ENCODE results near the gene CNTROB. TPM values are rescaled to one million over a fixed set of nuclear protein-coding genes. Genes with fewer than 3 reads are reported as not detected.

Gene CNTROB
- total RNA-seq, 1 experiment from 2014 or later = 35.7 TPM

DNA sequence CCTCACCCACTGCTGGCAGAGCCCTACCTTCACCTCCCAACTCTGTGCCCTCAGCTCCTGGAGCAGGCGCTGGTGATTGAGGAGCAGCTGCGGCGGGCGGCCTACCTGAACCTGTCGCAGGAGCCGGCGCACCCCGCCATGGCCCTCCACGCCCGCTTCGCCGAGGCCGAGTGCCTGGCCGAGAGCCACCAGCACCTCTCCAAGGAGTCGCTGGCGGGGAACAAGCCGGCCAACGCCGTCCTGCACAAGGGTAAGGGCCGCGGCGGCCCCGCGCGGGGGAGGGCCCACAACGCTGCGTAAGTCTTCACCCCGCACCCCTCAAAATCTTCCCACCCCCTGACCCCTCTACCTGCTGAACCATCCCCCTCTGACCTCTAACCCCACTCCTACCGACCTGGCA is 22.9 kb upstream of the CNTROB start:
- DNase-seq (ENCODE audit: low read depth) = no peak

DNA sequence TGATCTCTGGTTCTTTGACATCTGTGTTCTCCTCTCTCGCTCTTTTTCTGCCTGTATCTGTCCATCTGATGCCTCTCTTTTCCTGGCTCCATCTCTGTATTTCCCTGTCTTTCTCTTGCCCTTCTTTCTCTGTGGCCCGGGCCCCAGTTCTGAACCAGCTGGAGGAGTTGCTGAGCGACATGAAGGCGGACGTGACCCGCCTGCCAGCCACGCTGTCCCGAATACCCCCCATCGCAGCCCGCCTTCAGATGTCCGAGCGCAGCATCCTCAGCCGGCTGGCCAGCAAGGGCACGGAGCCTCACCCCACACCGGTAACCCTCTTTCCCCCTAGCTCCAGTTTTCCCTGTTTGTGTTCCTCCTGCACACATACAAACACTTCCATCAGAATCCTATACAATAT is 21.7 kb upstream of the CNTROB start:
- DNase-seq (ENCODE audit: low read depth) = no peak

DNA sequence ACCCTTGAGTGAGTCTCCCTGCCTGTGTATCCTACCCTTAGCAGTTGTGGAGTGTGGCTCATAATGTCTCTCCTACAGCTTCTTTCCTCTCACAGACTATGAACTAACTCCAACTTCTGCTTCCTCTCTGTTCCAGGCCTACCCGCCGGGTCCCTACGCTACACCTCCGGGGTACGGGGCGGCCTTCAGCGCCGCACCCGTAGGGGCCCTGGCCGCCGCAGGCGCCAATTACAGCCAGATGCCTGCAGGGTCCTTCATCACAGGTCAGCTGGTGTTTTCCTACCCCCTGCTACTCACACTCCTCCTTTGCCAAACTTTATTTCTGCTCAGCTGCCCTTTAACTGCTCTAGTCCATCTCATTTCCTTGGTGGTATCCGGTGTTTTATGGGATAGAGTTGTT is 21.3 kb upstream of the CNTROB start:
- no peak for DNase-seq (ENCODE audit: low read depth)

DNA sequence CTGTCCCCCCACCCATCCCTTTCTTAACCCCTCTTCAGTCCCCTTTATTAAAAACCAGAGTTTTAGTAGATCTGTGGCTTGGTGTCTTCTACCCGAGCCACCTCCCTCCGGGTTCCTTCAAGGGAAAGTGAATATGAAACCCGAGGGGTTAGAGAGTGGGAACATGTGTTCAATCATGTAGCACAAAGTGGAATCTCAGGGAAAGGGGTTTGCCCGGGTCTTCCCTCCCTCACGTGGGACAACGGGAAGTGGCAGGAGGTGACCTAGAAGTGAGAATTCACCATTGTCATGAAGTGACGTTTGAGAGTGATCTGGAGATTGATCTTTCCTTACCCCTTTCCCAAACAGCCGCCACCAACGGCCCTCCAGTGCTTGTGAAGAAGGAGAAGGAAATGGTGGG is 20.9 kb upstream of the CNTROB start:
- no peak for DNase-seq (ENCODE audit: low read depth)

DNA sequence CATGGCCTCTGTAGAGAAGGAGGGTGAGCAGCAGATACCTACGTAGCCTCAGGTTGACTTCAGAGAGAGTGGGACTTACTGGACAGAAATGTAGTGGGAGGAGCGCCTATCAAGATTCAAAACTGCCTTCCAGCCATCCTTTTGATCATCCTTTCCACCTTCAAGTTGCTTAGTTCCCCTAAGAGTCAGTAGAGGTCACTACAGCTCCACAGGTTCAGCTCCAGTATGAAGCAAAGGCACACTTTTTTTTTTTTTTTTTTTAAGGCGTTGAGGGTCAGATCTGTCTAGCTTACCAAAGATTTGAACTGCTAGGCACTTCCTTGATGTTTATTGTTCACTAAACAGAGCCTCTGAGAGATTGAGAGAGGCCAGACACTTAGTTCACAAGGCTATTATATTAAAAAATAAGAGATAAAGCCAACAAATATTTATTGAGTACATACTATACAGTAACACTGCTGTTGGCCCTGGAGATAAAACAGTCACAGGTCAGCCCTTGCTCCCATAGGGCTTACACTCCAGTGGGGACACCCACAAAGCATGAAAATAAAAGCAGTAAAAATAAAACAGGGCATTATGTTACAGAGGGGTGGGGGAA is 19.0 kb upstream of the CNTROB start:
- DNase-seq (ENCODE audit: low read depth) = peak; percentile 74

DNA sequence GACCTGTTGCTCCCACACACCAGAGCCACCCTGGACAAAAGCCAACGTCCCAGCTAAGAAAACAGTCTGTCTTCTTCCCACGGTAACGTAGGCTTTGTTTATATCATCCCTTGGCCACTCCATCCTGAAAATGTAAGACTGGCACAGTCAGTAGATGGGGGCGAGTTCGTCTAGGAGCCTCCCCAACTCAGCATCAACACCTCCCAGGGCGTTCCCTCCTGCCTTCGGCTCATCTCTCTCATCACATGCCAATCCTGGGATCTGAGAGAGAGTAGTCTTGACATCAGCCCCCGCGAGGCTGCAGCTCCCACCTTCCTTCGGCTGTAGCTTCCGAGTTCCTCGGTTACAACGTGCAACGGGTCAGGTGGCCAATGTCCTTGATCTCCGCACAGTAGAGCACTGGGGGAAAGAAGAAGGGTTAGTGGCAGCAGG is 16.8 kb upstream of the CNTROB start:
- DNase-seq (ENCODE audit: low read depth) = no peak

DNA sequence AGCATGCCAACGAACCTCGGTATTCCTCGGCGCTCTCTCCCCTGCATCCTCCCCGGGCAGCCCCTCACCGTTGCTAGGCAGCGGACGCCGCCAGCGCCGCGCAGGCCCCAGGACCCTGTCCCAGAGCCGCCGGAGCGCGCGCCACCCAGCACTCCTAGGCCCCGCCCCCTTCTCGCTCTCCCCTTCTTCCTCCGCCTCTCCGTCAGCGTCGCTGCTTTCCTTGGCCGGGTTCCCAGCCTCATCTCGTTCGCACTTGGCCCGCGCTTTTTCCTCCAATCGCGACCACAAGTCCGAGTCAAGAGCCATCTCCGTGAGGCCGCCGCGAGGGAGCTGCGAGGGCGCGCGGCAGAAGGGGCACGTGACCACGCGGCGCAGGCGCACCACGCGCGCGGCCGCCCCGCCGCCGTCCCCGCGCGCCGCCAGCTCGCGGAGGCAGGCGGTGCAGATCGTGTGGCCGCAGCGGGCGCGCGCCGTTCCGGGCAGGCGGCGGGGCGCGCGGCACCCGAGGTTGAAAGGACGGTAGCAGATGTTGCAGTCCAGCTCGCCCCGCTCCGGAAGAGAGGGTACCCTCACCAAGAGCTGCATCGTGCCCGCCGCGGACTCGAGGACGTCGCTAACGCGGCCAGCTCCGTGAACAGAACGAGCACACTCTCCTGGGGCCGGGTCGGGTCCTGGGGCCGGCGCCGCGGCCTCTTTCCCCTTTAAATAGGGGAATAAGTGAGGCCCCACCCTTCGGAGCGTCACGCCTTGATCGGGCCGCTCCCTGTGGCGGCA is 16.2 kb upstream of the CNTROB start, which contains the start of gene RNF227:
RNF227 (minus strand) TSS at position 679 of the 774 bp plus-strand sequence; CDS start at position 585, 94 bp downstream.
- DNase-seq (ENCODE audit: low read depth) = peak; percentile 97

DNA sequence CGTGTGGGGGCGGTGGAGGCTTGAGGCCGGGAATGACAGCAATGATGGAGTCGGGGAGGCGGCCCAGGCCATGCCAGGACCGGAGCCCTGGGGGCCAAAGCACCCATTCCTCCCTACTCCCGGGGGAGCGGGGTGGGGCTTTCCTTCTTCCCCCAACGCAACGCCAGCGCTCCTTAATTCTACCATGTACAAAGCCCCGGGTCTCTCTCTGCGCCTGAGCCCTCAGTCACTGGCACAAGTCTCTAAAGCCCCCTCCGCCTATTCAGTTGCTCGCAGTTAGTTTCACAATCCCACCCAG is 15.7 kb upstream of the CNTROB start:
- DNase-seq (ENCODE audit: low read depth) = no peak

DNA sequence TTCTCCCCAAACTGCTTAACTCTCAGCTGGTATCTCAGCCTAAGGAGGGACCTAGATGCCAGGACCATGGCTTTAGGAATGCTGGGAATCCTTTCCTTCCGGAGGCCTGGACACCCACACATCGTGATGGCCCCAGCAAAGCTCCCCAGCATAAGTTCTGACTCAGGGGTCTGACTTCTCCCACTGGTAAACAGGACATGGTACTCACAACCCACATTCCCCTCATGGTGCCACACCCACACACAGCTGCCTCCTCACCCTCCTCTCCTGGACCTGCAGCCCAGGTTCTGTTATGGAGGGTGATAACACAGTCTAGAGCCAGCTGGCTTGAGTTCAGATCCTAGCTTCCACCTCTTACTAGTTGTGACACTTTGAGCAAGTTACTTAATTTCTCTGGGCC is 15.2 kb upstream of the CNTROB start:
- peak; percentile 60 for DNase-seq (ENCODE audit: low read depth)

DNA sequence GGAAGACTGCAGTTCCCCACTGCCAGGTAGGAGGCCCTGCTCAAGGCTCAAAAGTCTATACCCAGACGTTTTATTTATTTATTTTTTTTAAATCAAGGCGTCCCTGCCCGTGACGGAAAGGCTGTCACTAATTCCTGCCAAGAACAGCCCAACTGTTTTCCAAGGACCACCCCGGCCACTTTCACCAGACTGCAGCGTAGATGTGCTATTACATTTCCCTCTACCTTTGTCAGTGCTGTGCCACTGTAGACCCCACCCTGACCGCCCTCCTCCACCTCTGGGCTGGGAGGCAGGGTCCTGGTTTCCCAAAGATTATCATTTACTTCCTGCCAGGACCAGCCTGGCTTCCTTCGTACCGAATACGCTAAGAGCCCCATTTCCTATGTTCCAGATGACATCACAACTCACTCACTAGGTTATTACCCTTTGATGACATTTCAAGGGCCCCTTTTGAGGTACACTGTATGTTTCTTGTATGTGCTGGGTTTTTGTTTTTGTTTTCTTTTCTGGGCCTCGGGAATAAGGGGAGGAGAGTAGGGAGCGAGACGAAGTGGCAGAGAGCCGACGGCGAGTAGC is 9.6 kb upstream of the CNTROB start:
- no peak for DNase-seq (ENCODE audit: low read depth)

DNA sequence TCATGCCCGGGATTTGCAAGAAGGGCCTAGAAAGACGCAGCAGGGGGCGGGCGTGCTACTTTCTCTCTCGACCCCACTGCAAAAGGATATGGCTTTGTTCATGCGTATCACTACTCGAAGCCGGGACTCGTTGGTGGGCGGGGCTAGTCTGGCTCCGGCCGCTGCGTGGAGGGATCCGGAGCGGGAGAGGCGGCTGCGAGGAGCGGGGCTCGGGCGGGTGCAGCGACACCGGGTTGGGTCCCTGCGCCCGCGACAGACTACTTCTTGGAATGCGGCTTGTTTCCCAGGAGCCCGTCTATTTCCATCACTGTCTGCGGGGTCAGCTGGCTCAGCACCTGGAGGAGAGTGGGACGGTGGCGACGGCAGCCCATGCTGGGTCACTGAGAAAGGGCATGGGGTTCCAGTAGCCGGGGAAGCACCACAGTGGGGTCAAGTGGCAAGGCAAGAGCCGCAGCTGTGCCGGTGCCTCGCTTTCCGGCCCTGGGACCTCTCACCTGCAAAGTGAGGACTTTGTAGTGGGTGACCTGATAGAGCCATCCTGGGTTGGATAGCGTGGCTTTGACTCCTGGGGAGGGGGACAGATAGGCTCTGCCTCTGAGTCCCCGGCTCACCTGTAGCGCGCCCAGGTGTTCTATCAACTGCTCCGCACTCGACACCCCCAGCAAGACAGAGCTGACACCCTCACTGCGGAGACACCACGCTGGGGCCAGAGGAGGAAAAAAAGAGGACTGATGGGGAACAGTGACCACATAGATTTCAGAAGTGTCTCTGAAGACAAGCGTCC is 9.0 kb upstream of the CNTROB start:
- no peak for DNase-seq (ENCODE audit: low read depth)

DNA sequence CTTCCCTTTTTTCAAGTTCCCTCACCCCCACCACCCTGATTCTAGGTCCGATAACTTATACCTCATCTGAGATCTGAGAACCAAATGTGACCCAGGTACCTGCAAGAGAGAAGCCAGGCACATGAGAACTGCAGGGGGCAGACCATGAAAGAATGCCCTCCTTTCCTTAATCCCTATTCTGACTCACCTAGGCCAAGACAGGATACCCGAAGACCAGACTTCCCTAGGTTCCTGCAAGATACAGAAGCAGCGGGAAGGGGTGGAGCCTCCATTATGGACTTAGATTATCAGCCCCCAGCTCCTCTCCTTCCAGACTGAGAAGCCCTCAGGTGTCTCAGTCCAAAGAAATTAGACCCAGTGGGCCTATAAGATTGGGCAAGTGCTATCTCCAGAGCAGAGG is 4.4 kb upstream of the CNTROB start:
- no peak for DNase-seq (ENCODE audit: low read depth)

DNA sequence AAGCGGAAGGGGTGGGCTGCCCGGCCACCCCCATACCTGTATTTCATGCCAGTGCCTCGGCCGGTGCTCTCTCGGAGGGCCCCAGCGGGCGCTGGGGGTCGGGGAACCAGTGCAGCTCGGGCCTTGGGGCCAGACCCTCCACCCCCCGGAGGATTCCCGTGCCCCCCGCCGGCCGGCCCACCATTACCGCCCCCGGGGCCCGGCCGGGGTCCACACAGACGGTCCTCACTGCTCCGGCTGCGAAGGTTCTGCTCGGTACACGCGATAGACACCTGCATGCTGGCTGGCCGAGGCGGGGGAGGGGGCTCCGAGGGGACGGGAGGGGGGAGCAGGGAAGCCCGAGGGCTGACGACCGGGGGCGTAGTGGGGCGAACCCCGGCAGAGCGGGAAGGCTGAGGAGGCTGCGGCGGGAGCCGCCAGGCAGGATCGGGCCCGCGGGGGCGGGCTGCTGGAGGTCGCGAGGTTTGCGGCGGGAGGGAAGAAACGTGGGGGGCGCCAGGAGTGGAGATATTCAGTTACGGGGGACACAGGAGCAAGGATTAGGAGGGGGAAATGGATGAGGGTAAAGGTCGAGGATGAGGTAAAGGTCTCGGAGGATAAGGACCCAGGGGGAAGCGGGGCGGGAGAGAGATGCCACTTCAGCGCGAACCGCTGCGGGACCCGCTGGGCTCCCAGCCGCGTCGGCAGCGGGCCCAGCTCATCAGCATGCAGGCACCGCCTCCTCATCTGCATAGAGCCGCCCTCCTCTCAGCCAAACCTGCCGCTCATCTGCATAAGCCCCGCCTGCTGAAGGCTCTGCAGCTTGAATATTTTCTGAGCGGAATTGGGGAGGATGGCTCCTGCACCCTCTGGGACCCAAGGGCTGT is 2.6 kb upstream of the CNTROB start, which contains the start of gene KCNAB3:
KCNAB3 (minus strand) TSS at position 699 of the 866 bp plus-strand sequence; CDS start at position 278, 421 bp downstream.
- DNase-seq (ENCODE audit: low read depth) = peak; percentile 2

DNA sequence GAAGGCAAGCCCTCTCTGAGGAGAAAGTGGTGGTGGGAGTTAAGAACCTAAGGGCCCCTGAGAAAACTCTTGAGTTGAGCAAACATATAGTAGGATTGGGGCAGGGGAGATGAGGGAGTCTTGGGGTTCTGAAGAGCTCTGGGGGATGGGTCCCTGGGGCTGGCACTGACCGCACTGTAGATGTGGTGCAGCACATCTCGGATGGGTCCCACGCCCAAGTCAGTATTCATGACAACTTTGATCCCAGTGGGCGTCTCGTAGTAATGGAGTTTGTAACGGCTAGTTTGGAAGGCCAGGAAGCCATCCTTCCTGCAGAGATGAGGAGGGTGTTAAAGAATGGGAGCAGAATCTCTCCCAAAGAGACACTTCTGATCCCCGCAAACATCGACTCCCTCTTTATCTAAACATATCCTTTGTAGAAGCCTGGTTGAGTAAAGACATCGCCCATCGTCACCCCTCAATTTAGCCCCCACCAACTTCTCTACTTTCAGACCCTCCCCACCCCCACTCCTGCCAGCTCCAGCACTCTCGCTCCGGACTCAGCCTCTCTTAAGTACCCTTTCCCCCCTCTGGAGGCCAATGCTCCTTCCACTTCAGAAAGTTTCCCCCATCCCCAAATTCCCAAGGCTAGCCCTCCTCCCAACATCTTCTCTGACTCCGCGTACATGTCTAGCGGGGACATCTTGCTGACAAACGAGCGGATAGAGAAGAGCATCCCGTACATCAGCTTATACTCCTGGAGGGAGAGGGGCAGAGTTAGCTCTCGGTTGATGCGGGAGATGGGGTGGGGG is 970 bp upstream of the CNTROB start:
- no peak for DNase-seq (ENCODE audit: low read depth)

DNA sequence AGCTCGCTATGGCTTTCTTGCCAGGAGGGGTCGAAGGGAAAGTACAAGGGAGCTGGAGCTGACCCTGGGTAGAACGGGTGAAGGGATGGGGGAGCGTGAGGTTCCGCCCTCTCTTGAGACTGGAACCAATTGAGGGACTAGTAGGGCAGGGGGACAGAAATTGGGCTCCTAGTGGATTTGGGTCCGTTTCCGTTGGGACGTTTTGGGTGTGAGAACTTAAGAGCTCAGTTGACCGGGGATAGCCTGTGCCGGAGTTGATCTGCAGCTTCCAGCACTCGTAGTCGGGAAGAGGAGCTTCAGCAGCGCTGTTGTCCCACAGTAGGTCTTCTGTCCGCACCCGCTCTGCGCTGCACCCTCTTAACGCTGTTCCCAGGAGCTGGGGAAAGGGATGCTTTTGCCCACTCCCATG is 481 bp downstream of the CNTROB start:
- peak; percentile 43 for DNase-seq (ENCODE audit: low read depth)

DNA sequence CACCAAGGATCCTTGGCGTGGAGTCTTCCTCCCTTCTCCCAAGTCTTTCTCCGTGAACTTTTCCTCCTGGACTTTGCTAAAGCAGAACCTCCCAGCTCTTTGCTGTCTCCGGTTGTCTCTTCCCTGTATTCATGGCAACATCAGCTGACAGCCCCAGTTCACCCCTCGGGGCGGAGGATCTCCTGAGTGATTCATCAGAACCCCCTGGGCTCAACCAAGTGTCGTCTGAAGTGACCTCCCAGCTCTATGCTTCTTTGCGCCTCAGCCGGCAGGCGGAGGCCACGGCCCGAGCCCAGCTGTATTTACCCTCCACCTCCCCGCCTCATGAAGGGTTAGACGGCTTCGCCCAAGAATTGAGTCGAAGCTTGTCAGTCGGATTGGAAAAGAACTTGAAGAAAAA is 943 bp downstream of the CNTROB start:
- peak; percentile 78 for DNase-seq (ENCODE audit: low read depth)

DNA sequence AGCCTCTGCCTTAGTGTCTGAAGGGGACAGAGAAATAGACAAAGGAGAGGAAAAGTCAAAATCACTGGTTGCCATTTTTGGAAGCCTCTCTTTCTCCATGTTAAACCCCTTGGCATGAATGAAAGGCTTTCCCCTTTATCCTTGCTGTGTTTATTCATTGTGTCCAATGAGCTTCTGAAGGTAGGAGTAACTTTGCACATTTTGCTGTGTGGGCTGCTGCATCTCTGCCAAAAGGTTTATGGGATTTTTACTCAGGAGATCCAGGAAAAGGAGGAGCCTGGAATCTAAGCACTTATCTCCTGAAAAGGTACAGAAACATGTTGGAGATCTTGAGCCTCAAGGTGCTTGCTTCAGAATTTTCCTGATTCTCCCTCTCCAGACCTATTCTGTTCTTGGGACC is 3.9 kb downstream of the CNTROB start:
- no peak for DNase-seq (ENCODE audit: low read depth)

DNA sequence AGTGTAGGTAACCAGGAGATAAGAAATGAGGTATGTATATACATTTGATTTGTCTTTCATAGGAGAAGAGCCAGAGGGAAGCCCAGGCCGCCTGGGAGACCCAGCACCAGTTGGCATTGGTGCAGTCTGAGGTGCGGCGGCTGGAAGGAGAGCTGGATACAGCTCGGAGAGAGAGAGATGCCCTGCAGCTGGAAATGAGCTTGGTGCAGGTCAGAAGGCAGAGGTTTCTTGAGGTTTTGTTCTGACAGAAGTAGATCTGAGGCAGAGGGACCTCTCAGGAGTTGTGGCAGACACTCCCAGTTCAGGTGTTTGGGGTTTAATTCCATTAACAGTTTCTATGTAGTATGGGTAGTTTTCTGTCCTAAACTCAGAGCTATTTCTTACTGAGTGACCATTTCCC is 8.0 kb downstream of the CNTROB start:
- DNase-seq (ENCODE audit: low read depth) = no peak

DNA sequence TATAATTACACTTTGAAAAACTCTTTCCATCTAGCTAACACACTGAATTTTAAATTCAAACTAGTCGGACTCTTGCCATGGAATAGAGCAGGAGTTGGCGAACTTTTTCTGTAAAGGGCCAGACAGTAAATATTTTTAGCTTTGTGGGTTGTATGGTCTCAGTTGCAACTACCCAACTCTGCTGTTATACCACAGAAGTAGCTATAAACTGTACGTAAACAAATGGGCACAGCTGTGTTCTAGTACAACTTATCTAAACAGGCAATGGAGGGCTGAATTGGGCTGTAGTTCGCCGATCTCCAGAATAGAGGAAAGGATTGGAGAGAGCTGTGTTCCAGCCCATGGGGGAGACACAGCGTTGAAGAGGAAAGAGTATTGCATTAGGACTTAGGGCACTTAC is 8.7 kb downstream of the CNTROB start:
- no peak for DNase-seq (ENCODE audit: low read depth)

DNA sequence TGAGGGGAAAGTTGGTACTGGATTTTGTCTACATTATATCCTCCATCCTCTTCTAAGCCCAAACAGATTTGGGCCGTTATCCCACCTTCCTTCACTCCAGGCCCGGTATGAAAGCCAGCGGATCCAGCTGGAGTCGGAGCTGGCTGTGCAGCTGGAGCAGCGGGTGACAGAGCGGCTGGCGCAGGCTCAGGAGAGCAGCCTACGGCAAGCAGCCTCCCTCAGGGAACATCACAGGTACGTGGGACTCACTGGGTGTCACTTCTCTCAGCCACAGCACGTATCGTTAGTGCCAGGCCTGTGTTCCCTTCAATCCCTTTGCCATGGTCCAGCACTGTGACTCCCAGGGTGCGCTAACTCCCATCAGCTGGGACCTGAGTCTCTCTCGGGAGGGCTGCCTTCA is 11.3 kb downstream of the CNTROB start:
- no peak for DNase-seq (ENCODE audit: low read depth)
